GM12801 (cell line): ENCODE measurements around the gene FBN3.

Source experiments
- TF ChIP-seq, protein P1 (sequence below): IDR thresholded peaks from one replicate; pipeline ENCODE4 v1.5.1; 2011; ENCODE audit warnings: control low read depth; ENCODE audit not compliant: insufficient read length; ENCODE audit errors: extremely low read depth

The FBN3 gene

DNA sequence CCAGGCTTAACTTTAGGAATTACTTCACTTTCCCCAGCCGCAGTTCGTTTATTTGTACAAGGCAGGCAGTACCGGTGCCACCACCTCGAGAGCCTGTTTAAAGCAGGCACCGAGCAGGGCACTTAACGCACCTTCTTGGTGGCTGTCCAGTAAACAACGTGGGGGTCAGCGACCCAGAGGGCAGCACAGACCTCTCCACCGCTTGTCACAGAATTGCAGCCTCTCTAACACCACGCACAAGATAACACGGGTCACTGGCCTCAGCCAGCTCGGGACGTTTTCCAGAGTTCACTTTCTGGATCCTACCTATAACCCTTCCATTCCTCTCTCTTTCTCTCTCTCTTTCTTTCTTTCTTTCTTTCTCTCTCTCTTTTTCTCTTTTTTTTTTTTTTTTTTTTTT is 127.1 kb downstream of the FBN3 start:
- TF ChIP-seq, protein P1, sequence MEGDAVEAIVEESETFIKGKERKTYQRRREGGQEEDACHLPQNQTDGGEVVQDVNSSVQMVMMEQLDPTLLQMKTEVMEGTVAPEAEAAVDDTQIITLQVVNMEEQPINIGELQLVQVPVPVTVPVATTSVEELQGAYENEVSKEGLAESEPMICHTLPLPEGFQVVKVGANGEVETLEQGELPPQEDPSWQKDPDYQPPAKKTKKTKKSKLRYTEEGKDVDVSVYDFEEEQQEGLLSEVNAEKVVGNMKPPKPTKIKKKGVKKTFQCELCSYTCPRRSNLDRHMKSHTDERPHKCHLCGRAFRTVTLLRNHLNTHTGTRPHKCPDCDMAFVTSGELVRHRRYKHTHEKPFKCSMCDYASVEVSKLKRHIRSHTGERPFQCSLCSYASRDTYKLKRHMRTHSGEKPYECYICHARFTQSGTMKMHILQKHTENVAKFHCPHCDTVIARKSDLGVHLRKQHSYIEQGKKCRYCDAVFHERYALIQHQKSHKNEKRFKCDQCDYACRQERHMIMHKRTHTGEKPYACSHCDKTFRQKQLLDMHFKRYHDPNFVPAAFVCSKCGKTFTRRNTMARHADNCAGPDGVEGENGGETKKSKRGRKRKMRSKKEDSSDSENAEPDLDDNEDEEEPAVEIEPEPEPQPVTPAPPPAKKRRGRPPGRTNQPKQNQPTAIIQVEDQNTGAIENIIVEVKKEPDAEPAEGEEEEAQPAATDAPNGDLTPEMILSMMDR, result no peak

DNA sequence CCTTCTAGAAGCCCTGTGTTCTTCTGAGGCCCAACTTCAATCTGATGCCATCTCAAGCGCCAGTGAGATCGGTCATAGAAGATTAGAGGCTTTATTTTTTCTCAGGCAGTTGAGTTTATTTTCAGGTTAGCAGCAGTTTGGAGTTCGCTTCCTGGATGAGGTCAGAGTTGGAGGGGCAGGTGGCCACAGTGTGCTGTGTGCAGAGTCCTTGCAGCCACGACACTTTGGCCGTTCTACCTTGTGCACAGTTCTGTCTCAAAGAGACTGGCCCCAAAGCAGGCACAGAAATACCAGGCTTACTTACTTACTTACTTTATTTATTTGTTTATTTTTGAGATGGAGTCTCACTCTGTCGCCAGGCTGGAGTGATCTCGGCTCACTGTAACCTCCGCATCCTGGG is 128.0 kb downstream of the FBN3 start:
- TF ChIP-seq, protein P1, result no peak

DNA sequence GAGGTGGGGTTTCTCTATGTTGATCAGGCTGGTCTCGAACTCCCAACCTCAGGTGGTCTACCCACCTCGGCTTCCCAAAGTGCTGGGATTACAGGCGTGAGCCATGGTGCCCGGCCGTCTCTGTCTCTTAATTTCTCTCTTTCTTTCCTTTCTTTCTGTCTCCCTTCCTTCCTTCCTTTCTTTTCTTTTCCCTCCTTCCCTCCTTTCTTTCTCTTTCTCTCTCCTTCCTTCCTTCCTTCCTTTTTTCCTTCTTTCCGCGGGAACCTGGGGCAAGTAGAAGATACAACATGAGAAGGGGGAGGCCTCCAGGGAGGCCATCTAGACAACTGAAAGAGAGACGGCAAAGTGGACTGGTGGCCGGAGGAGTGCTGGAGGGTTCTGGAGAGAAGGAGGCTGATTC is 128.7 kb downstream of the FBN3 start:
- TF ChIP-seq, protein P1, result no peak

DNA sequence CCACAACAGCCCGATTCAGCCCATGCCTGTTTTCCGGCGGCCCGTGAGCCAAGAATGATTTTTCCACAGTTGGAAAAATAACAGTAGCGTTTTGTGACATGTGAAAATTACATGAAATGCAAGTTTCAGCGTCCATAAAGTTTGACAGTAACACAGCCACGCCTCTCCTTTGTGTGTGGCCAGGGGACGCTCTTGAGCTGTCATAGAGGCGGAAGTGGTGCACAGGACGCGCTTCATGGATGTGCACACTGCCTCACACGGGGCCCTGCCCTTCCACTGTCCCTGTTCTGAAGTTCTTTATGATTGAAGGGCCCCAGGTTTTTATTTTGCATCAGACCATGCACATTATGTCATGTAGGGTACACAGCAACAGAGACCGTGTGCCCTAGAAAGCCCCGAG is 131.6 kb downstream of the FBN3 start:
- TF ChIP-seq, protein P1, result no peak
